ENCODE data around the gene GLB1L3.
"Not testable (repeated sequence)": the region's sequence is repeated elsewhere in the genome, so short reads cannot be mapped to it uniquely, and the experiment has no call there.

Gene GLB1L3

GRCh38 chr11:134250675-134251074, 25.5 kb upstream of the GLB1L3 start:
- Histone ChIP-seq H3K4me3 (ENCODE audit: low read length) (no peak overlapping the region), H3K36me3 (ENCODE audit: control insufficient read depth, insufficient read depth, low read length) (peaks cover 3% of the 10 kb centered on the region; the same call in 1 of the 2 replicates), H3K9me3 (ENCODE audit: control insufficient read depth, insufficient read depth, low read length) (no peaks in the 10 kb centered on the region), H3K27ac (ENCODE audit: low read length) (no peak overlapping the region), H3K4me1 (ENCODE audit: control insufficient read depth, insufficient read depth, low read length) (no peaks in the 10 kb centered on the region; the same call in 1 of the 2 replicates), H3K27me3 (ENCODE audit: control insufficient read depth, insufficient read depth, low read length) (no peaks in the 10 kb centered on the region)
- DNase-seq (ENCODE audit: low read depth, low spot score) = no peak
- no CpG with 5 or more reads among the region's 2 CpGs for WGBS (ENCODE audit: insufficient coverage, insufficient read length)

DNA sequence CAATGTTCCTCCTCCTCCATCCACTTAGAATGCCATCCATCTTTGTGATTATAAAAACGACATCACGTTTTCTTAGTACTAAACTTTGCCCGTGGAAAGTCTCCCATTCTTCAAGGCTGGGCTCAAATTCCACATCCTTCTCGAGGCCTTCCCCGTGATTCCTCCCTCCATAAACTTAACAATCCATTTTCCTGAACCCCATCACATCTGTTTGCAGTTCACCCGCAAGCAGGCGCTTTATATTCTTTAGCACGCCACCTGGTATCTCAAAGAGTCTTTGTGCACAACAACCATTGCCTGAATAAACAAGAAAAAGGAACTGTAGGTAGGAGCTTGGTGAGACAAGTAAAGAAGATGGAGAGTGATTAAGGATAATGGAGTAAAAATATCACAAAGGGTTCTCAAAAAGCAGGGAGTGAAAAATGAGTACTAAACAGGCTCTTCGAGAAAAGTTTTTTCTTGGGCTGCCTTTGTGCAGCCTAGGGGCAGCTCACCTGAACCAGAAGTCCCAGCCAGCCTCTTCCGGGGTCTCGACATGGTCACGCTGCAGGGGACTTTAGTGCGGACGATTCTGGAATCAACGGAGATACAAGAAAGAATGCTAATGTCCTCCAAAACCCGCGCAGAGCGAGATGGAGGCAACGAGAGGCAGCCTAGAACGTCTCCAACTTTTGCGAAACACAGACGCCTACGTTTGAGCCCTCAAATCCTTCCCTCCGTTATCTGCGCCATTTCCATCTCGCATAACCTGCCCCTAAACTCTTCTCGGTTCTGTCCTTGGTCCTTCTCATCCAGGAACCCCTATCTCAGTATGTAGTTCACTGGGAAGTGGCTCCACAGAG, 23.6 kb upstream of the GLB1L3 start:
- DNase-seq (ENCODE audit: low read depth, low spot score) = no peak
- Histone ChIP-seq H3K27ac (ENCODE audit: low read length) (no peak overlapping the region), H3K9me3 (ENCODE audit: control insufficient read depth, insufficient read depth, low read length) (no peaks in the 10 kb centered on the region), H3K36me3 (ENCODE audit: control insufficient read depth, insufficient read depth, low read length) (peaks cover 3% of the 10 kb centered on the region; the same call in 1 of the 2 replicates), H3K4me3 (ENCODE audit: low read length) (peak overlapping the region; percentile 71; the same call in 1 of the 2 replicates), H3K4me1 (ENCODE audit: control insufficient read depth, insufficient read depth, low read length) (no peaks in the 10 kb centered on the region; the same call in 1 of the 2 replicates), H3K27me3 (ENCODE audit: control insufficient read depth, insufficient read depth, low read length) (no peaks in the 10 kb centered on the region)
- no CpG with 5 or more reads among the region's 27 CpGs for WGBS (ENCODE audit: insufficient coverage, insufficient read length)

DNA sequence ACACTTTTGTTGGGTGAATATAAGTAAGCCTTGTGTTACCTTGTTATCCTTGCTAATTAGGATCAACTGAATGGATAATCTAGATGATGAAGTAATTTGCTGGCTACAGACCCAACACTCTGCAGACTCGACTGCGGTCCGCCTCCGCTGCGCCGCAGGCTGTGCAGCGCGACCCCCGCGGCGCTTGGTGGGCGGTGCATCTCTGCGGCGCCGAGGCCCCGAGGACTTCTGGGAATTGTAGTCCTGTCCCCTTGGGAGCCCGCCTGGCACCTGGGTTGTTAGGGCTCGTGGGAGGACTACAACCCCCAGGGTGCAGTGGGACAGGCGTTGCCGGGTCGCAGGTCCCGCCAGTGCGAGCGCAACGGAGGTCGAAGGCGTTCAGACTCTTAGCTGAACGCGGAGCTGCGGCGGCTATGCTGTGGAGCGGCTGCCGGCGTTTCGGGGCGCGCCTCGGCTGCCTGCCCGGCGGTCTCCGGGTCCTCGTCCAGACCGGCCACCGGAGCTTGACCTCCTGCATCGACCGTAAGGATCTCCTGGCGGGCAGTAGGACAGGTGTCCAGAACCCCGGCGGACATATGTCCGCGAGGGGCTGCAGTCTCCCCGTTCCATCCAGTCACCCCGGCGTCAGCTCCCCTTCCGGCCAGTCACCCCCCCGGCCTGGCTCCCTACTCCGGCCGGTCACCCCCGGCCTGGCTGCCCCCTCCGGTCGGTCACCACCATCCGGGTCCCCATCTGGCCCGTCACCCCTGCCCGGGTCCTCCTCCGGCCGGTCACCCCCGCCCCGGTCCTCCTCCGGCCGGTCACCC, 22.8 kb upstream of the GLB1L3 start, which contains the start of the genes ACAD8 and THYN1:
Gene ACAD8, plus strand, starts transcription at position 381 of the 806 bp plus-strand sequence. Its CDS starts 33 bp downstream, at position 414.
Gene THYN1, minus strand, starts transcription at position 165 of the 806 bp plus-strand sequence. CDS start 470 bp downstream, outside the sequence.
- H3K4me3 ChIP-seq (ENCODE audit: low read length) = peak within 1 kb of the TSS; percentile 84; the same call in 1 of the 2 replicates
- no CpG with 5 or more reads among the region's 70 CpGs for WGBS (ENCODE audit: insufficient coverage, insufficient read length)

GRCh38 chr11:134254433-134255183, 21.6 kb upstream of the GLB1L3 start:
- peaks cover 11% of the 10 kb centered on the region for H3K36me3 ChIP-seq (ENCODE audit: control insufficient read depth, insufficient read depth, low read length)
- no CpG with 5 or more reads among the region's 3 CpGs for WGBS (ENCODE audit: insufficient coverage, insufficient read length)
- H3K4me1 ChIP-seq (ENCODE audit: control insufficient read depth, insufficient read depth, low read length) = no peaks in the 10 kb centered on the region; the same call in 1 of the 2 replicates
- no peak overlapping the region; the same call in 1 of the 2 replicates for H3K4me3 ChIP-seq (ENCODE audit: low read length)
- H3K9me3 ChIP-seq (ENCODE audit: control insufficient read depth, insufficient read depth, low read length) = no peaks in the 10 kb centered on the region
- no peak for DNase-seq (ENCODE audit: low read depth, low spot score)
- no peak overlapping the region for H3K27ac ChIP-seq (ENCODE audit: low read length)
- no peaks in the 10 kb centered on the region for H3K27me3 ChIP-seq (ENCODE audit: control insufficient read depth, insufficient read depth, low read length)

More for the DNA sequence above, 22.8 kb upstream of the GLB1L3 start, which contains the start of the genes ACAD8 and THYN1:
- Histone ChIP-seq H3K27me3 (ENCODE audit: control insufficient read depth, insufficient read depth, low read length) (no peaks in the 10 kb centered on the region), H3K4me1 (ENCODE audit: control insufficient read depth, insufficient read depth, low read length) (no peaks in the 10 kb centered on the region; the same call in 1 of the 2 replicates), H3K9me3 (ENCODE audit: control insufficient read depth, insufficient read depth, low read length) (no peaks in the 10 kb centered on the region), H3K27ac (ENCODE audit: low read length) (no peak within 1 kb of the TSS), H3K36me3 (ENCODE audit: control insufficient read depth, insufficient read depth, low read length) (peaks cover under 1% of the 10 kb centered on the region; the same call in 1 of the 2 replicates)
- DNase-seq (ENCODE audit: low read depth, low spot score) = peak; percentile 97

- H3K9me3 ChIP-seq (ENCODE audit: control insufficient read depth, insufficient read depth, low read length); DNase-seq (ENCODE audit: low read depth, low spot score); H3K27ac ChIP-seq (ENCODE audit: low read length); H3K4me1 ChIP-seq (ENCODE audit: control insufficient read depth, insufficient read depth, low read length); H3K4me3 ChIP-seq (ENCODE audit: low read length); H3K27me3 ChIP-seq (ENCODE audit: control insufficient read depth, insufficient read depth, low read length): not testable (repeated sequence)
- WGBS (ENCODE audit: insufficient coverage, insufficient read length) = no CpG with 5 or more reads among the region's 5 CpGs
- H3K36me3 ChIP-seq (ENCODE audit: control insufficient read depth, insufficient read depth, low read length) = peaks cover 15% of the 10 kb centered on the region
Measured at GRCh38 chr11:134255184-134255561, 21.0 kb upstream of the GLB1L3 start.

DNA sequence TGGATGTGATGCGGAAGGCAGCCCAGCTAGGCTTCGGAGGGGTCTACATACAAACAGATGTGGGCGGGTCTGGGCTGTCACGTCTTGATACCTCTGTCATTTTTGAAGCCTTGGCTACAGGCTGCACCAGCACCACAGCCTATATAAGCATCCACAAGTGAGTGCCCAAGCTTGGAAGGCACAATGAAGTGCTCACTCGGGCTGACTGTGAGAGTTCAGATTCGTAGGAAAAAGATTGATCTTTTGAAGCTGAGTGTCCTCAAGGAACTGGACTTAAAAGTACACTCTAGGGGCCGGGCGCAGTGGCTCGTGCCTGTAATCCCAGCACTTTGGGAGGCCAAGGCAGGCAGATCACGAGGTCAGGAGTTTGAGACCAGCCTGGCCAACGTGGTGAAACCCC, 19.1 kb upstream of the GLB1L3 start:
- no peaks in the 10 kb centered on the region; the same call in 1 of the 2 replicates for H3K4me1 ChIP-seq (ENCODE audit: control insufficient read depth, insufficient read depth, low read length)
- no CpG with 5 or more reads among the region's 11 CpGs for WGBS (ENCODE audit: insufficient coverage, insufficient read length)
- no peak overlapping the region for H3K27ac ChIP-seq (ENCODE audit: low read length)
- H3K9me3 ChIP-seq (ENCODE audit: control insufficient read depth, insufficient read depth, low read length) = no peaks in the 10 kb centered on the region
- H3K36me3 ChIP-seq (ENCODE audit: control insufficient read depth, insufficient read depth, low read length) = peaks cover 28% of the 10 kb centered on the region
- DNase-seq (ENCODE audit: low read depth, low spot score) = no peak
- no peaks in the 10 kb centered on the region for H3K27me3 ChIP-seq (ENCODE audit: control insufficient read depth, insufficient read depth, low read length)
- H3K4me3 ChIP-seq (ENCODE audit: low read length) = no peak overlapping the region

DNA sequence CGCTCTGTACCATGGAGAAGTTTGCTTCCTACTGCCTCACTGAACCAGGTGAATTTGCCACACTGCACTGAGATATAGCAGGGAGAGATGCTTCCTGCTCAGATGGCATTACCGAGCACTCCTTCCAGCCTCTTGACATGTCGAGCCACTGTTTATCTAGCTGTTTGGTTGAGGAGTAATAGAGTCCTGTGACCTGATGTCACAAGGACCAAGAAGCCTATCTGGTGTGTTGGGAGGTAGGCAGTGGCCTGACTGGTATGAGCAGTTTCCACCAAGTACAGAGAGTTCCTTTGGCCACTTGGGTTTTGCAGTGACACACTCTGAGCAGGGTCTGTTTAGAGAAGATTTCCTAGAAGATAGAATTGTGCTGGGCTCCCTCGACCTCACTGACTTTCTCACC, 17.6 kb upstream of the GLB1L3 start:
- Histone ChIP-seq H3K27ac (ENCODE audit: low read length) (no peak overlapping the region), H3K27me3 (ENCODE audit: control insufficient read depth, insufficient read depth, low read length) (no peaks in the 10 kb centered on the region), H3K4me1 (ENCODE audit: control insufficient read depth, insufficient read depth, low read length) (no peaks in the 10 kb centered on the region; the same call in 1 of the 2 replicates), H3K9me3 (ENCODE audit: control insufficient read depth, insufficient read depth, low read length) (no peaks in the 10 kb centered on the region), H3K4me3 (ENCODE audit: low read length) (no peak overlapping the region), H3K36me3 (ENCODE audit: control insufficient read depth, insufficient read depth, low read length) (peaks cover 34% of the 10 kb centered on the region)
- no CpG with 5 or more reads among the region's 4 CpGs for WGBS (ENCODE audit: insufficient coverage, insufficient read length)
- no peak for DNase-seq (ENCODE audit: low read depth, low spot score)

GRCh38 chr11:134260503-134260902, 15.7 kb upstream of the GLB1L3 start:
- no peaks in the 10 kb centered on the region for H3K9me3 ChIP-seq (ENCODE audit: control insufficient read depth, insufficient read depth, low read length)
- DNase-seq (ENCODE audit: low read depth, low spot score) = no peak
- no peak overlapping the region for H3K4me3 ChIP-seq (ENCODE audit: low read length)
- H3K27me3 ChIP-seq (ENCODE audit: control insufficient read depth, insufficient read depth, low read length) = no peaks in the 10 kb centered on the region
- H3K27ac ChIP-seq (ENCODE audit: low read length) = no peak overlapping the region
- peaks cover 34% of the 10 kb centered on the region for H3K36me3 ChIP-seq (ENCODE audit: control insufficient read depth, insufficient read depth, low read length)
- H3K4me1 ChIP-seq (ENCODE audit: control insufficient read depth, insufficient read depth, low read length) = no peaks in the 10 kb centered on the region; the same call in 1 of the 2 replicates

DNA sequence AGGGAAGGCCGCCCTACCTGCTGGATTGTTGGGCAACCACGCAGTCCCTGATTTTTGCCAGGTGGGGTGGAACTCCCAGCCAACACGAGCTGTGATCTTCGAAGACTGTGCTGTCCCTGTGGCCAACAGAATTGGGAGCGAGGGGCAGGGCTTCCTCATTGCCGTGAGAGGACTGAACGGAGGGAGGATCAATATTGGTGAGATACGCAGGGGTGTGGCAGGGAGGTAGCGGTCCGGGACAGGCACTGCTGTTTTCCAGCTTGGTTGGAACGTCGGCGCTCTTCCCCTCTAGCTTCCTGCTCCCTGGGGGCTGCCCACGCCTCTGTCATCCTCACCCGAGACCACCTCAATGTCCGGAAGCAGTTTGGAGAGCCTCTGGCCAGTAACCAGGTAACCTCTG, 15.2 kb upstream of the GLB1L3 start:
- Histone ChIP-seq H3K36me3 (ENCODE audit: control insufficient read depth, insufficient read depth, low read length) (peaks cover 34% of the 10 kb centered on the region), H3K4me3 (ENCODE audit: low read length) (no peak overlapping the region), H3K9me3 (ENCODE audit: control insufficient read depth, insufficient read depth, low read length) (no peaks in the 10 kb centered on the region), H3K4me1 (ENCODE audit: control insufficient read depth, insufficient read depth, low read length) (no peaks in the 10 kb centered on the region; the same call in 1 of the 2 replicates), H3K27me3 (ENCODE audit: control insufficient read depth, insufficient read depth, low read length) (no peaks in the 10 kb centered on the region), H3K27ac (ENCODE audit: low read length) (no peak overlapping the region)
- DNase-seq (ENCODE audit: low read depth, low spot score) = no peak
- WGBS (ENCODE audit: insufficient coverage, insufficient read length) = no CpG with 5 or more reads among the region's 16 CpGs

All from iPS DF 6.9 (cell line).